ENCODE data around the gene ESD.
"Not testable (repeated sequence)": the region's sequence is repeated elsewhere in the genome, so short reads cannot be mapped to it uniquely, and the experiment has no call there.

ESD gene

GRCh38 chr13:46783504-46783903 lies 13.5 kb downstream of the ESD start:
- no peak for DNase-seq

DNA sequence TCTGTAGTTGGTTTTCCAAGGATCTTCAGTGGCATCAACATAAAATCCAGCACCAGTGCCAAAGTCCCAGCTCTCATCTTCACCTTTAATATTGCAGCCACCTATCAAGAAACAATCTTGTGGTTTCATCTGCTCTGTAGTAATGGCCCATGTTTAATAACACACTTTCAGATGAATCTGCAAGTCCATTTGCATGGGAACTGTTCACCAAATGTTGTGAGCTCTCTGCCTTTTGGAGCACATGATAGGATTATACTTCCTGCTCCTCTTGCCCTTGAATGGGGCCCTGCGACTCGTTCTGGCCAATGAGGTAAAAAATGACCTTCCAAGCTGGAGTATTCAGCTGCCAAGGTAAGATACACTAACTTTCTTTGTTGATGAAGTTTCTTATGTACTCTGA lies 14.3 kb downstream of the ESD start:
- no peak for DNase-seq

DNA sequence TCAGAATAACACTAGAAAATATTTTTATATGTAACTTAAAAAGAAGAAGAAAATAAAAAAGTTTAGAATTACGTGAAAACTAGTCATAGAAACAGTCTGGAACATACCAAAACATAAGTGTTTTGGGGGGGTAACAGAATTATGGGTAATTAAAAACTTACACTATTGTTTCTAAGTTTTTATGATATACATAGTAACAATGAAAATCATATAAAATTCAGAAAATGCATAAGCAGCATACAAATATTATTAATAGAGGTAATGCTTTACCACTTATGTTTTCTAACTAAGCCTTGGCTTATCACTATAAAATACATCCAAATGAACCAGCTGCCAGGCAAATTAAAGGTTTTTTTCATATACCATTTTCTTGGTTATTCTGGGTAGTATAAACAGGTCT lies 14.9 kb downstream of the ESD start:
- DNase-seq: no peak

DNA sequence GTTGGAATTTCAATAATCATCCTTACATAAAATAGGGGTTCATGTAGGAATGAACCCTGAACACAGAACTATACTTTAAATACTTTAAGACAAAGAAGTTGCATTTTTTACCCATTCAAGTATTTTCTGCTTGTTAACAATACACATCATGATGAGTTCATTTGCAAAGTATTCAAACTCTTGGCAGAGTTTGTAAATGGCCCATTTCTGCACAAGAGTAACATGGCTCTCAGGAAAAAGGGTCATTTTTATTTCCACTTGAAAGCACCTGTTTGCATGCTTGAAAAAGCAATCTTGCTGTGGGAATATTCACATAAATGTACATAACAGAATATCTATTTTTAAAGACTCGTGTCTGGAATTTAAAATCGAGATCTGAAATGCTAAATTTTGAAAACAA lies 18.1 kb downstream of the ESD start:
- DNase-seq: no peak

GRCh38 chr13:46778095-46778494 lies 18.9 kb downstream of the ESD start:
- DNase-seq: no peak

GRCh38 chr13:46775385-46776107 lies 21.4 kb downstream of the ESD start:
- no peak for DNase-seq

- no peak for DNase-seq
These were observed 23.4 kb downstream of the ESD start for GRCh38 chr13:46773541-46773940.

DNA sequence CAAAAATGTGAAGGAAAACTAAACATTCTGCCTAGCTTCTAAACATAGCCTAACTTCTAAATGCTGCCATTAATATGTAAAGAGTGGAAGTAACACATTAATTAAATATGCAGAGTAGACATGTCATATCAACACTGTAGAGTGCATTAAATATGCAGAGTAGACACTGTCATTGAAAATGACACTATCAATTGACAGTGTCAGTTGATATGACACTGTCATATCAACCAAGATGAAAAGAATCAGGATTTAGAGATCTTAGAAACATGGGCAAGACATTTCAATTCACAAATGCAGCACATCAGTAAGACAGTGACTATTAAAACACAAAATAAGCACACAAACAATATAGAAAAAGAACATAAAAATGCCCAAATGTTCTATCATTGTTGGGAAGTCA lies 25.3 kb downstream of the ESD start:
- DNase-seq: no peak

GRCh38 chr13:46769925-46770324 lies 27.0 kb downstream of the ESD start:
- DNase-seq: not testable (repeated sequence)

- no peak for DNase-seq
These were observed 35.1 kb downstream of the ESD start for GRCh38 chr13:46761866-46762265.

DNA sequence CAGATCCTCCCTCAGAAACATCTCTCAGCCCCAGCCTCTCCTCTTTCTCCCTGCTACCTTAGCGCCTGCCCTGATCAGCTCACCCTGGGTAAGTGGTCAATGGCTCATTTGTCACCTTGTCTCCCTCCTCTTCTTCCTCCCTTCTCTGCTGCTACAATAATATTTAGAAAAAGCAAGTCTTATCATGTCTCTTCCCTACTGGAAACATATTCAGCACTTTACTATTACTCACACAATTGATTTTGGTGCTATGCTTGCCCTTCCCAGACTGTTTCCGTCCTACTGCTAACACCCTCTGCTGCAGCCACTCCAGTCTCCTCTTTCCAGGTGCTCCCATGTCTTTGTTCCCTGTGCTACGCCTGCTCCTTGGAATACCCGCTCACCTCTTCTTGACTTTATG lies 35.8 kb downstream of the ESD start:
- DNase-seq: no peak

GRCh38 chr13:46759846-46760245 lies 37.1 kb downstream of the ESD start:
- no peak for DNase-seq

- no peak for DNase-seq
These were observed 39.3 kb downstream of the ESD start for GRCh38 chr13:46757640-46758039.

GRCh38 chr13:46756977-46757376 lies 40.0 kb downstream of the ESD start:
- DNase-seq: no peak

DNA sequence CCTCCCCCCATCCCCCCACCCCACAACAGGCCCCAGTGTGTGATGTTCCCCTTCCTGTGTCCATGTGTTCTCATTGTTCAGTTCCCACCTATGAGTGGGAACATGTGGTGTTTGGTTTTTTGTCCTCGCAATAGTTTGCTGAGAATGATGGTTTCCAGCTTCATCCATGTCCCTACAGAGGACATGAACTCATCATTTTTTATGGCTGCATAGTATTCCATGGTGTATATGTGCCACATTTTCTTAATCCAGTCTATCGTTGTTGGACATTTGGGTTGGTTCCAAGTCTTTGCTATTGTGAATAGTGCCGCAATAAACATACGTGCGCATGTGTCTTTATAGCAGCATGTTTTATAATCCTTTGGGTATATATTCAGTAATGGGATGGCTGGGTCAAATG lies 41.5 kb downstream of the ESD start:
- DNase-seq: not testable (repeated sequence)

DNA sequence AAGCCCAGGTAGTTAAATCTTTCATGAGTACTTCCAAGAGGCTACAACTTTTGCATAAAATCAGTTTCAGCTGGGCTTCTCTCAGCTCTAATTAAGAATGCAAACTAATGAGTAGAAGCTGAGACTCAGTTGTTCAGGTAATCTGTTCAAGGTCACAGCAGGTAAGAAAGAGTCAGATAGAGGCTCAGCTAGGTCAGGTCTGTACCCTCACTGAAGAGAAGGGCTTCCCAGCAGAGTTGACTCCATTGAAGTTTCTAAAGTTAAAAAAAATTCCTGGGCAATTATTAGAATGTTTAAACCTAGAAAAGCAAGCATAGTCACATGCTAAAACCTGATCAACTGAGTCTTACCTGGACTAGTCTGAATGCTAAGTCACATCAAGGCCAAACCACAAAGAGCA lies 42.1 kb downstream of the ESD start:
- DNase-seq: no peak

DNA sequence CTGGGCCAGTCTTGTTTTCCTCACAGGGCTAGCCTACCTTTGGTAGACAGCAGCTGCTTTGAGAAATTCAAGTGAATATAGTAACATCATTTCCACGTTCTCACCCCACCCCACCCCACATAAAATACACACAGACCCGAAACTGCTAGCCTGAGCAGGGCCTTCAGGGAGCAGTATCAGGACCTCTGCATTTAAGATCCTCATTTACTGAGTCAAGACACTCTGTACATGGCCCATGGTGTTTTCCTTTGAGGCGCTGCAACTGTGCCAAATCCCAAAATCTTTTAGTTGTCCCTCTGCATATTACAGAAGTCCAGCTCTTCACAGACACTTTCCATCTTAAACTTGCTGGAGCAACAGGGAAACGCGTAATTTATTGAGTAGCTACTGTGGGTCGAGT lies 43.0 kb downstream of the ESD start:
- no peak for DNase-seq

DNA sequence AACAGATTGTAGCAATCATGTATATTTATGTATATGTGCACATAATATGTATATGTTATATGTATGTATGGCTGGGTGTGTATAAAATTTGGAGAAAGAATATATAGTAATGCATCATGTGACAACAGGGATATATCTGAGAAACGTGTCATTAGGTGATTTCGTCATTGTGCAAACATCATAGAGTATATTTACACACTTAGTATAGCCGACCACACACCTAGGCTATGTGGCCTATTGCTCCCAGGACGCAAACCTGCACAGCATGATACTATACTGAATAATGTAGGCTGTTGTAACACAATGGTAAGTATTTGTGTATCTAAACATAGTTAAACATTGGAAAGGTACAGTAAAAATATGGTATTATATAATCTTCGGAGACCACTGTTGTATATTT lies 43.8 kb downstream of the ESD start:
- no peak for DNase-seq

DNA sequence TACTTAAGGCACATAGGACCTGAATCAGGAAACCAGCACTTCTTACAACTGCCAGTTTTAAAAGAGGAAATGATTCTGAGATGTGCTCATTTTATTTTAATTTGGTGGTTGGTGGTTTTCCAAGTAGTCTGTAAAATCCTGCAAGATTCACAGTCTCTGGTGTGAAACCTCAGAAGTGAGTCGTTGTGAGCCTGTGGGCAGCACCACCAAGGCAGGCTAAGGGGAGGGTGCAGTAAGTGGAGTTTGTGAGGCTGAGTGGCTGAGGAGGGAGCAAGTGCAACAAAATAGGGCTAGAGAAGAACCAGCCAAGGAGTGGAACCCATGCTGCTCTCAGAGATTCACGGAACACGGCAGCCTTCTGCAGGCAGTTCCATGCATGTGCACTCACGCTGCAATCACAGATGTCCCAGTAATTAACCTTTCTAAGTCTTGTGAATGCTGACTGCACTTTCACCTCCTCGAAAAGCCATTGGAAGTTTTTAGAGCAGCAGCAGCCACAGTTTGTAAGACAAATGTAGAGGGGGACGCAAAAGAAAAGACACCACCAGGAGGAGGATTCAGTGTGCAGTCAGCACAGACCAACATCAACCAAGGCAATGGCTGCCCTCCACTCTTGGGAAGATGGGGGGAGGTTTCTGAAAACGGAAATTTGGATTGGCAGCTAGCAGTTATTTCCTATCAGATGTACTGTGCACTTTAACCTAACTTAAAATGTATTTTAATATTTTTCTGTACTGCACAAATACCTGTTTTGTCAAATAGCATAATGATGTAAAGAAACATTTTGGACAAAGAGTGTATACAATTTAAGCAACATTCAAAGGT lies 44.9 kb downstream of the ESD start:
- peak; percentile 44 for DNase-seq

DNA sequence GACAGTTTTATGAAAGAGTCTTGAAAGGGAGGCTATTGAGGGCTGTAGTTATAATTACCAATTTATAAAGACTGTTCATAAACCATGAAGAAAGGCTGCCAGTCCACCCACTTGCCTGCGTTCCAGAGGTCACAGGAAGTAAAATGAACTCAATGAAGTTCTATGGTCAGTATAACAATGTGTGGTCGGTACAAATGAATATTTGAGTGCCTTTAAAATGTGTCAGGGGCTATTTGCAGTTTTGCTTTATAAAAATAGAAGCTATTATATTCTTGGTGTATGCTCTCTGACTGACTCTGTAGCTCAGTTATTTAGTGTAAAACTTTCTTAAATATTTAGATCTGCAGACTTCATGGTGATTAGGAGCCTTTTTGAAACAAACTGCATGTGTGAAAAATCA lies 47.0 kb downstream of the ESD start:
- no peak for DNase-seq

GRCh38 chr13:46748300-46748699 lies 48.7 kb downstream of the ESD start:
- DNase-seq: no peak

DNA sequence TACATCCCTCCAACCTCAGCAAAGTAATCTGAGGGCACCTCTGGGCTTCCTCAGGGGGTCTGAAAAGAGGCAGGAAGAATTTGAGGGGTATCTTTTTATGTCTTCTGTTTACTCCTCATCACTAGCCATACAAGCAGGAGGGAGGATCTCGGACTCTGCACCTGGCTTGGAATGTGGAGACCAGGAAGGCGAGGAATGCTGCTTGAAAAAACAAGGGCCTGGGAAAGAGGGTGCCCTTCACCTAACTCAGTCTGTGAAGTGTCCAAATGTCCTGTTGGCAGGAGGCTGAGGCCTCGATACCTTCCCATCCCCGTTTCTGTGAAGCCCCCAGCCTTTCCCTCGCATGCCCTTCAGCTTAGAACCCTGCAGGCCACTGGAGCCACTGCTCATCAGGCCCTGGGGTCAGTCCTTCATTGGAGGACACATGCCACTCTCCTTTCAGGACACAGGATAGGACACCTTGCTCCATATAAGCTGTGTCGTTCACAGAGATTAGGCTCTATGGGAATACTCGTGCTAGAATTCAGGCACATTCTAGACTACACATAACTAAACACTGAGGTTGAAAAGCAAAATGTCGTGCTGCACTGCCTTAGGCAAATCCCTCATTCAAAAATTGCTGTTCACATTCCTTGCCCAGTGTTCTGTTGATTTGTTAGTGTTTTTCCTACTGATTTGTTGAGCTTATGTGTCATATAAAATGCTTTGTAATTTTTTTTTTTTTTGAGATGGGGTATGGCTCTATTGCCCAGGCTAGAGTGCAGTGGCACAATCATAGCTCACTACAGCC lies 49.7 kb downstream of the ESD start:
- no peak for DNase-seq

DNA sequence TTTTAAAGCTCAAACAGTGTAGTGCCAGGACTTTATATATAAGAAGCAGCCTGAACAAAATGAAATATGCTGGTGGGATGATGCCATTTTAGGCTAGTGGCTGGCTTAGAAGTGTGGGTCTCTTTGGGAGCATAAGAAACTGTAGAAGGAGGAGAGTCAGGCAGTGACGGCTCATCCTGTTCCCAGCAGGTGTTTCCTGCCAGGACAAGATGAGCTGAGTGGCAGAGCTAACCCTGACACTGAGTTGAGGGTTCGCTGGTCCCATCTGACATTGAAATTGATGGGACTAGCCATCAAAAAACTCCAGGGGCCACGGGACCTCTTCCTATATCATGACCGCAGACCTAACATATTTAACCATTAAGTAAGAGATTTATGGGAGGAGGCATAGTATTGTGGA lies 51.3 kb downstream of the ESD start:
- no peak for DNase-seq

DNA sequence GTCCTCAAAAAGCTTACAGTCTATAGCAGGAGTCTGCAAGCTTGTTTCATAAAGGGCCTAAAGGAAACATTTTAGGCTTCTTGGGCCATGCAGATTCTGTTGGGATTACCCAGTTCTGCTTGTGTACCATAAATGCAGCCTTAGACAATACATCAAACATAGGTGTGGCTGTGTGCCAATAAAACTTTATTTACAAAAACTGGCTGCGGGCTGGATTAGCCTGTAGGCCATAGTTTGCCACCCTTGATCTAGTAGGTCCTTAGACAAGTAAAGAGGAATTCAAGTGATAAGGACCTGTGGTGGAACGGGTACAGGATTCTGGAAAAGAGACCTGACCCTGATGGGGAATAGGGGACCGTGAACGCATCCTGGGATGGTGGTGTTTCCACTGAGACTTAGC lies 51.9 kb downstream of the ESD start:
- DNase-seq: no peak
